Uterus (tissue), 4 donors: ENCODE results near the gene APOBEC3A. TPM values are rescaled to one million over a fixed set of nuclear protein-coding genes. Genes with fewer than 3 reads are reported as not detected.
"Not testable (repeated sequence)": the region's sequence is repeated elsewhere in the genome, so short reads cannot be mapped to it uniquely, and the experiment has no call there.

Source experiments
- DNase-seq, 2 donors: peaks; one replicate each; pipeline ENCODE4 v3.0.0-alpha.2; 2019 to 2020
- H3K27ac ChIP-seq, 2 donors: fragments of 200-600 bp; sonication (generic); 1 replicate in 1 of 2; 2 replicates in 1 of 2; pipeline ENCODE4 v1.5.1; 2016 to 2018
- H3K27me3 ChIP-seq, 2 donors: fragments of 200-600 bp; sonication (generic); one replicate each; pipeline ENCODE4 v1.5.1; 2018 to 2019; ENCODE audit warnings: control low read depth in 1 of 2
- H3K36me3 ChIP-seq, 2 donors: fragments of 200-600 bp; sonication (generic); one replicate each; pipeline ENCODE4 v1.5.1; 2019; ENCODE audit warnings: control low read depth in 1 of 2
- H3K4me1 ChIP-seq, 2 donors: fragments of 200-600 bp; sonication (generic); one replicate each; pipeline ENCODE4 v1.5.1; 2018 to 2019; ENCODE audit warnings: control low read depth in 1 of 2
- H3K4me3 ChIP-seq, 2 donors: fragments of 200-600 bp; sonication (generic); 1 replicate in 1 of 2; 2 replicates in 1 of 2; pipeline ENCODE4 v1.5.1; 2018 to 2019; ENCODE audit warnings: mild to moderate bottlenecking in 1 of 2
- H3K9me3 ChIP-seq, 2 donors: fragments of 200-600 bp; sonication (generic); one replicate each; pipeline ENCODE4 v1.5.1; 2019; ENCODE audit warnings: control low read depth in 1 of 2
- POLR2A ChIP-seq, 2 donors: fragments of 450-650 bp; IDR thresholded peaks; one replicate each; pipeline ENCODE4 v1.6.1; 2016; ENCODE audit warnings: antibody characterized with exemption in 2 of 2, mild to moderate bottlenecking in 1 of 2, moderate library complexity in 1 of 2
- intact Hi-C: fragments of 100-400 bp; cut with DNase I; formaldehyde crosslinking; loops from one replicate; pipeline ENCODE4 v1.15.1; 2023; ENCODE audit warnings: low total_unique reads
- total RNA-seq, 4 donors: library from RNA; depleted of rRNA in 3 of 4; stranded (reverse); fragments of >200 nt in 3 of 4; gene quantifications; one replicate each; pipeline versions ENCODE4 v1.1.0 to v1.2.4, GENCODE V29; 2014 to 2023
- TF ChIP-seq, protein P1 (sequence below), 4 experiments: fragments of 200-600 bp in 2 of 4; fragments of 450-650 bp in 2 of 4; sonication (generic) in 2 of 4; IDR thresholded peaks; one replicate each; pipeline ENCODE4 v1.5.1; 2016 to 2019; ENCODE audit warnings: antibody characterized with exemption in 4 of 4, mild to moderate bottlenecking in 2 of 4, moderate library complexity in 1 of 4
- donor health status: DM: yes; HTN: yes; CAD: no.

Gene APOBEC3A
- total RNA-seq, 4 donors from 2014 or later: not detected

GRCh38 chr22:38957808-38958650 lies 620 bp downstream of the APOBEC3A start:
- DNase-seq: no peak
- Histone ChIP-seq H3K9me3 (no peaks in the 10 kb centered on the region), H3K27ac (no peak overlapping the region), H3K4me1 (no peaks in the 10 kb centered on the region), H3K27me3 (no peaks in the 10 kb centered on the region), H3K4me3 (no peak overlapping the region), H3K36me3 (no peaks in the 10 kb centered on the region)
- intact Hi-C loops: no loop called here
- no peak for TF ChIP-seq POLR2A (IDR thresholded peaks at IDR 0.05)
- TF ChIP-seq, protein P1, sequence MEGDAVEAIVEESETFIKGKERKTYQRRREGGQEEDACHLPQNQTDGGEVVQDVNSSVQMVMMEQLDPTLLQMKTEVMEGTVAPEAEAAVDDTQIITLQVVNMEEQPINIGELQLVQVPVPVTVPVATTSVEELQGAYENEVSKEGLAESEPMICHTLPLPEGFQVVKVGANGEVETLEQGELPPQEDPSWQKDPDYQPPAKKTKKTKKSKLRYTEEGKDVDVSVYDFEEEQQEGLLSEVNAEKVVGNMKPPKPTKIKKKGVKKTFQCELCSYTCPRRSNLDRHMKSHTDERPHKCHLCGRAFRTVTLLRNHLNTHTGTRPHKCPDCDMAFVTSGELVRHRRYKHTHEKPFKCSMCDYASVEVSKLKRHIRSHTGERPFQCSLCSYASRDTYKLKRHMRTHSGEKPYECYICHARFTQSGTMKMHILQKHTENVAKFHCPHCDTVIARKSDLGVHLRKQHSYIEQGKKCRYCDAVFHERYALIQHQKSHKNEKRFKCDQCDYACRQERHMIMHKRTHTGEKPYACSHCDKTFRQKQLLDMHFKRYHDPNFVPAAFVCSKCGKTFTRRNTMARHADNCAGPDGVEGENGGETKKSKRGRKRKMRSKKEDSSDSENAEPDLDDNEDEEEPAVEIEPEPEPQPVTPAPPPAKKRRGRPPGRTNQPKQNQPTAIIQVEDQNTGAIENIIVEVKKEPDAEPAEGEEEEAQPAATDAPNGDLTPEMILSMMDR (IDR thresholded peaks at IDR 0.05): no peak

DNA sequence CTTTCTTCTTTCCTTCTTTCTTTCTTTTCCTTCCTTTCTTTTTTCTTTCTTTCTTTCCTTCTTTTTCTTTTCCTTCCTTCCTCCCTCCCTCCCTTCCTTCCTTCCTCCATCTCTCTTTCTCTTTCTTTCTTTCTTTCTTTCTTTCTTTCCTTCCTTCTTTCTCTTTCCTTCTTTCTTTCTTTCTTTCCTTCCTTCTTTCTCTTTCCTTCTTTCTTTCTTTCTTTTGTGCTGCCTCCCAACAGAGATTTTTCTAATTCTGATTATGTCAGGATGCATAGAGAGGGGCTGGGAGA lies 1.2 kb downstream of the APOBEC3A start:
- intact Hi-C loops, H3K9me3 ChIP-seq: not testable (repeated sequence)

DNA sequence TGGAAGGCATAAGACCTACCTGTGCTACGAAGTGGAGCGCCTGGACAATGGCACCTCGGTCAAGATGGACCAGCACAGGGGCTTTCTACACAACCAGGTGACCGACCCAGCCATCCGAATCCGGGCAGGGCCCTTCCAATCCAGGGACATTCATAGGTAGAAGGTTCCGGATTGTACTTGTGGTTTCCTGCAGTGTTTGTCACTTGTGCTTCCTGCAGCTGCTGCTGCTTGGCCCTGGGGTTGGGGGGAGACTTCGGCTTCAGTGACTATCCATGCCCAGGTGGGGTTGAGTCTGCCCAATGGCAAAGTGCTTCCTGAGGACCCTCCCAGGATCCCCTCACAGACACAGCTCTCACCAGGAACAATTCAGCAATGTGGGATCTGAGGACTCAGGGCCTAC lies 2.2 kb downstream of the APOBEC3A start:
- DNase-seq: no peak
- no peaks in the 10 kb centered on the region for H3K27me3 ChIP-seq
- H3K4me1 ChIP-seq: no peaks in the 10 kb centered on the region
- H3K4me3 ChIP-seq: no peak overlapping the region
- TF ChIP-seq, protein P1 (IDR thresholded peaks at IDR 0.05): no peak
- TF ChIP-seq POLR2A (IDR thresholded peaks at IDR 0.05): no peak
- no peaks in the 10 kb centered on the region for H3K36me3 ChIP-seq
- H3K9me3 ChIP-seq: no peaks in the 10 kb centered on the region
- intact Hi-C loops: no loop called here
- H3K27ac ChIP-seq: no peak overlapping the region

More for the DNA sequence above, 1.2 kb downstream of the APOBEC3A start:
- H3K27me3 ChIP-seq, H3K4me1 ChIP-seq, H3K27ac ChIP-seq, DNase-seq, H3K4me3 ChIP-seq, H3K36me3 ChIP-seq: not testable (repeated sequence)

GRCh38 chr22:38960673-38961072 lies 3.3 kb downstream of the APOBEC3A start:
- H3K27me3 ChIP-seq, H3K9me3 ChIP-seq, H3K4me1 ChIP-seq, H3K36me3 ChIP-seq, H3K27ac ChIP-seq, DNase-seq, intact Hi-C loops, H3K4me3 ChIP-seq: not testable (repeated sequence)

DNA sequence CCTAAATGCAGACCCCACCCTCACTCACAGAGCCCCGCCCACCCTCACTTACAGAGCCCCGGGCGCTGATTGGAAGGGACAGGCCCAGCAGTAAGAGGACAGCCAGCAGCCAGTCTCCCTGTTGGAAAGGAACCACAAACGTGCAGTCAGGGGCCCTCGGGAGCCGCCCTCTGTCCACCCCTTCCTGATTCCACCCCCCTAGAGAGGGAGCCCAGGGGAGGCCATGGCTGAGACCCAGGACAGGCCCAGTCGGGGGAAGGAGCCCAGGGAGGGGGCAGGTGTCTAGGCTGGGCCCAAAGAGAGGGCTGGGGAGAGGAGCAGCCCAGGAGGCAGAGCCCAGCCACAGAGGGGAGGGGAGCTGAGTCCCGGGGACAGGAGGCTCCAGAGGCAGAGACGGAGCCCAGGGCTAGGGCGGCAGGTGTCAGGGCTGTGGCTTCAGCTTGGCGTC lies 5.9 kb downstream of the APOBEC3A start:
- DNase-seq, H3K4me3 ChIP-seq, H3K27ac ChIP-seq, H3K4me1 ChIP-seq, intact Hi-C loops, H3K27me3 ChIP-seq, H3K9me3 ChIP-seq, H3K36me3 ChIP-seq: not testable (repeated sequence)

DNA sequence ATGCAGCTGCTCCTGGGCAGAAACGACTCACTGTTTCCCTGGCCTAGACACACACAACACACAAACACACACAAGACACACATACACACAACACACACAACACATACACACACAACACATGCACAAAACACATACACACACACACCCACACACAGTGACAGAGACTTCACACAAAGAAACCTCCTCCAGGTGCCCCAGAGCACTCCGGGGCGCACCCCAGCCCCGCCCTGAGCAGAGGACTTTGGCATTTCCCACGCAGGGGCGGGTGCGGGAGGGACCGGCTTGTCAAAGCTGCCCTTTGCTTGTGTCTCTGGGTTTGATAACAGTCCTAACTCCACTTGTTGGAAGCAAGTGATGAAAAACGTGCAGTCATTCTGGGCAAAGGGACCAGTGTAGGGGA lies 6.5 kb downstream of the APOBEC3A start:
- Histone ChIP-seq H3K9me3 (no peaks in the 10 kb centered on the region), H3K4me3 (no peak overlapping the region), H3K4me1 (no peaks in the 10 kb centered on the region), H3K36me3 (no peaks in the 10 kb centered on the region), H3K27ac (no peak overlapping the region), H3K27me3 (no peaks in the 10 kb centered on the region)
- TF ChIP-seq, protein P1 (IDR thresholded peaks at IDR 0.05): no peak
- TF ChIP-seq POLR2A (IDR thresholded peaks at IDR 0.05): no peak
- DNase-seq: no peak
- intact Hi-C loops: no loop called here

DNA sequence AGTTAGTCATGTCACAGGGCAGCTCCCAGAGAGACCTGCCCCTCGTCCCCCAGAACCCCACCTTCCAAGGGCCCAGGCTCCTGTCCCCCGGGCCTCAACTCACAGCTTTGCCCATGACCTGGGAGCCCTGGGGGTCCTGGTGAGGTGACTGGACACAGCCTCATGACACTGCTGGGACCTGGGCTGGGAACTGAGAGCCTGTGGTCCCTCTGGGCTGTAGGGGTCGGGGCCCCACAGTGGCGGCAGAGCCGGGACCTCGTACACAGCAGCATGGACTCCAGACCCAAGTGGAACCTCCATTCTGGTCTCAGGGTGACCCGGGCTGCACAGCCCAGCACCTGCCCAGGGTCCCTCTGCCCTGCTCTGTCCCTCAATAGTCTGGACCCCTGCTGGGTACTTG lies 6.9 kb downstream of the APOBEC3A start:
- Histone ChIP-seq H3K36me3 (no peaks in the 10 kb centered on the region), H3K4me1 (no peaks in the 10 kb centered on the region), H3K4me3 (no peak overlapping the region), H3K27me3 (no peaks in the 10 kb centered on the region), H3K9me3 (no peaks in the 10 kb centered on the region), H3K27ac (no peak overlapping the region)
- intact Hi-C loops: no loop called here
- DNase-seq: no peak
- no peak for TF ChIP-seq POLR2A (IDR thresholded peaks at IDR 0.05)
- TF ChIP-seq, protein P1 (IDR thresholded peaks at IDR 0.05): no peak
